ENCODE measurements around the gene CENPK. TPM values are rescaled to one million over a fixed set of nuclear protein-coding genes. Genes with fewer than 3 reads are reported as not detected.

Gene CENPK
- total and polyA plus RNA-seq, 9 of the 15 experiments (the other 6 are each of a cell fraction or from before 2014, with no cell fraction given), result 30.8 to 134 (median 69.0) TPM

GRCh38 chr5:65544473-65544872, 18.5 kb downstream of the CENPK start:
- H3K4me2 ChIP-seq (ENCODE audit: insufficient read depth, low read length), result no peak overlapping the region
- 92% methylated on average over 4 of the region's 4 CpGs for WGBS (ENCODE audit: insufficient coverage, low coverage, missing lambda C conversion rate)
- ATAC-seq, result no peak
- no peak for DNase-seq (ENCODE audit: extremely low read depth in 1 of 4, low spot score in 3 of 4)
- in situ Hi-C loops (cut with MboI) (no loop called here), intact Hi-C loops (cut with micrococcal nuclease) (no loop called here)
- peaks cover 0 to 10% of the 10 kb centered on the region in 2 experiments; a peak in 2 of 5 replicates for H3K4me1 ChIP-seq (replicated peaks in 1 of 2; ENCODE audit: control insufficient read depth in 2 of 2, insufficient read depth in 2 of 2, low read length in 2 of 2)
- no peak for FAIRE-seq
- POLR2A ChIA-PET, result interaction anchor here (0.7 to 1.5 kb wide), 4 partner anchors 8 to 261 kb away, joined by 3 to 4 read pairs (median 4); partner anchors contain the start of genes CENPK and PPWD1
- H2AFZ ChIP-seq (ENCODE audit: low read depth, low read length), result no peak overlapping the region
- no peak overlapping the region for H3K9ac ChIP-seq (ENCODE audit: insufficient read depth in 1 of 2, low read depth in 2 of 2, low read length in 2 of 2)
- H3K9me3 ChIP-seq (replicated peaks; ENCODE audit: control insufficient read depth, insufficient read depth, low read depth, low read length), result no peaks in the 10 kb centered on the region
- no peaks in the 10 kb centered on the region for H3K9me1 ChIP-seq (ENCODE audit: control insufficient read depth, insufficient read depth, low read length)
- no peaks in the 10 kb centered on the region for H3K79me2 ChIP-seq (ENCODE audit: control insufficient read depth, insufficient read depth, low read length)
- H3K27me3 ChIP-seq (ENCODE audit: control insufficient read depth in 2 of 2, insufficient read depth in 2 of 2, low read length in 2 of 2), result no peaks in the 10 kb centered on the region
- peaks cover 74% of the 10 kb centered on the region for H3K36me3 ChIP-seq (ENCODE audit: control insufficient read depth, insufficient read depth, low read length)
- TF ChIP-seq MEIS2 (IDR thresholded peaks at IDR 0.05; ENCODE audit: partially characterized antibody) (no peak), ZNF146 (CRISPR knock-in tag; IDR thresholded peaks at IDR 0.05; ENCODE audit: unreplicated experiment) (peak; percentile 9)
- H4K20me1 ChIP-seq (replicated peaks; ENCODE audit: control insufficient read depth, insufficient read depth, low read length), result no peaks in the 10 kb centered on the region
- H3K4me3 ChIP-seq, result no peak overlapping the region
- no peak overlapping the region for H3K27ac ChIP-seq (ENCODE audit: extremely low read depth, low read depth, low read length)
- BruUV-seq (replicated peaks), result no TSS peak
- CTCF ChIA-PET (ENCODE audit: low intra/inter-chr PET ratio), result no interaction called here

- CTCF ChIA-PET (ENCODE audit: low intra/inter-chr PET ratio), result no interaction called here
- peak; percentile 24; the same call in 1 of the 2 replicates for TF ChIP-seq ATF3 (IDR thresholded peaks at IDR 0.05)
- no peak for TF ChIP-seq ATF3 (CRISPR knock-in tag; conservative IDR thresholded peaks at IDR 0.05)
- TF ChIP-seq ZZZ3 (IDR thresholded peaks at IDR 0.05), result no peak
- TF ChIP-seq RFX7 (CRISPR knock-in tag; IDR thresholded peaks at IDR 0.05), result no peak
- peak; percentile 50; the same call in 1 of the 2 replicates for TF ChIP-seq DPF2 (IDR thresholded peaks at IDR 0.05)
- TF ChIP-seq SOX6 (IDR thresholded peaks at IDR 0.05), result peak; percentile 81
- no peak for TF ChIP-seq CBX3 (IDR thresholded peaks at IDR 0.05; ENCODE audit: borderline replicate concordance in 1 of 2, low read length in 2 of 2)
- no peak for TF ChIP-seq ZNF280A (IDR thresholded peaks at IDR 0.05; ENCODE audit: low read depth, partially characterized antibody)
- peak; percentile 75 for TF ChIP-seq FOSL1 (tag; conservative IDR thresholded peaks at IDR 0.05)
- TF ChIP-seq NBN (IDR thresholded peaks at IDR 0.05; ENCODE audit: low read depth), result no peak
- TF ChIP-seq C11orf30 (IDR thresholded peaks at IDR 0.05; ENCODE audit: low read depth), result 0 out of 2 replicates have a peak, but pooled peaks have one; percentile 10
- no peak for TF ChIP-seq ZNF224 (CRISPR knock-in tag; IDR thresholded peaks at IDR 0.05)
- no peak for TF ChIP-seq ZSCAN29 (IDR thresholded peaks at IDR 0.05)
- no peak for TF ChIP-seq FOXP1 (CRISPR knock-in tag; IDR thresholded peaks at IDR 0.05)
- TF ChIP-seq POLR2G (IDR thresholded peaks at IDR 0.05; ENCODE audit: low read depth, low read length), result no peak
Measured at GRCh38 chr5:65539827-65540226, 23.1 kb downstream of the CENPK start.

More at GRCh38 chr5:65539827-65540226, 23.1 kb downstream of the CENPK start:
- H2AFZ ChIP-seq (ENCODE audit: low read depth, low read length), result no peak overlapping the region
- no peaks in the 10 kb centered on the region for H3K9me3 ChIP-seq (replicated peaks; ENCODE audit: control insufficient read depth, insufficient read depth, low read depth, low read length)
- no peak overlapping the region for H3K4me3 ChIP-seq
- H3K36me3 ChIP-seq (ENCODE audit: control insufficient read depth, insufficient read depth, low read length), result peaks cover 73% of the 10 kb centered on the region
- H3K79me2 ChIP-seq (ENCODE audit: control insufficient read depth, insufficient read depth, low read length), result no peaks in the 10 kb centered on the region
- POLR2A ChIA-PET, result interaction anchor here (1.1 to 1.5 kb wide), 4 partner anchors 10 to 42 kb away, joined by 3 to 4 read pairs (median 3); partner anchors contain the start of genes CENPK and PPWD1
- ATAC-seq, result peak; percentile 85
- H3K9ac ChIP-seq (ENCODE audit: insufficient read depth in 1 of 2, low read depth in 2 of 2, low read length in 2 of 2), result no peak overlapping the region
- H3K27me3 ChIP-seq (ENCODE audit: control insufficient read depth in 2 of 2, insufficient read depth in 2 of 2, low read length in 2 of 2), result no peaks in the 10 kb centered on the region
- intact Hi-C loops (cut with micrococcal nuclease), result no loop called here
- in situ Hi-C loops (cut with MboI), result no loop called here
- no peaks in the 10 kb centered on the region for H4K20me1 ChIP-seq (replicated peaks; ENCODE audit: control insufficient read depth, insufficient read depth, low read length)
- FAIRE-seq, result peak; percentile 19
- no peaks in the 10 kb centered on the region for H3K9me1 ChIP-seq (ENCODE audit: control insufficient read depth, insufficient read depth, low read length)
- H3K27ac ChIP-seq (ENCODE audit: extremely low read depth, low read depth, low read length), result peak overlapping the region; percentile 38; the same call in 2 of the 3 replicates
- peaks cover 0 to 10% of the 10 kb centered on the region in 2 experiments; a peak in 2 of 5 replicates for H3K4me1 ChIP-seq (replicated peaks in 1 of 2; ENCODE audit: control insufficient read depth in 2 of 2, insufficient read depth in 2 of 2, low read length in 2 of 2)
- DNase-seq (ENCODE audit: extremely low read depth in 1 of 4, low spot score in 3 of 4), result peak; percentile 11 to 44 (median 17)
- no TSS peak for BruUV-seq (replicated peaks)
- peak overlapping the region; percentile 56; the same call in 1 of the 2 replicates for H3K4me2 ChIP-seq (ENCODE audit: insufficient read depth, low read length)

Measured in K562 (cell line).